GM19324 (cell line): ENCODE measurements around the gene FIBCD1.
"Not testable (repeated sequence)": the region's sequence is repeated elsewhere in the genome, so short reads cannot be mapped to it uniquely, and the experiment has no call there.

Experiments used
- ATAC-seq: cut with Tn5 transposase; IDR thresholded peaks from one replicate; pipeline ENCODE4 v1.9.1; 2021; ENCODE audit warnings: mild to moderate bottlenecking, moderate library complexity; ENCODE audit not compliant: unreplicated experiment, low FRiP score

The FIBCD1 gene

DNA sequence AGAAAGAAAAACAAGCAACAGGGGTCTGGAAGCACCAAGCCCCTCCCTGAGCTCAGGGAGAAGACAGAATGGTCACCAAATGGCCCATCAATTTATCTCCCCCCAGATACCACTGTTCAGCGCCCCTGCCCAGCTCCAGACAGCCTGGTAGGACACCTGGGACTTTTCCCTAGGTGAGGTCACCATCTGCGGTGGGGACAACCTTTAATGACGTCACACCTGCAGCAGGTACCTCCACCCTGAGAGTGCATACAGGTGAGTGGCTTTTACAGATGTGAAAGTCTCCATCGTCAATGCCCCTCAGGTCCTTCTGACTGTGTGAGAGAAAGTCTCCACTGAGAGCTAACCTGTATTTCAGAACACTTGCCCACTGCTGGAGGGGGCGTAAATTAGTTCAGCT lies 35.6 kb upstream of the FIBCD1 start:
- no peak for ATAC-seq

GRCh38 chr9:130973686-130974281 lies 34.7 kb upstream of the FIBCD1 start:
- no peak for ATAC-seq

GRCh38 chr9:130972957-130973685 lies 34.1 kb upstream of the FIBCD1 start:
- ATAC-seq = no peak

DNA sequence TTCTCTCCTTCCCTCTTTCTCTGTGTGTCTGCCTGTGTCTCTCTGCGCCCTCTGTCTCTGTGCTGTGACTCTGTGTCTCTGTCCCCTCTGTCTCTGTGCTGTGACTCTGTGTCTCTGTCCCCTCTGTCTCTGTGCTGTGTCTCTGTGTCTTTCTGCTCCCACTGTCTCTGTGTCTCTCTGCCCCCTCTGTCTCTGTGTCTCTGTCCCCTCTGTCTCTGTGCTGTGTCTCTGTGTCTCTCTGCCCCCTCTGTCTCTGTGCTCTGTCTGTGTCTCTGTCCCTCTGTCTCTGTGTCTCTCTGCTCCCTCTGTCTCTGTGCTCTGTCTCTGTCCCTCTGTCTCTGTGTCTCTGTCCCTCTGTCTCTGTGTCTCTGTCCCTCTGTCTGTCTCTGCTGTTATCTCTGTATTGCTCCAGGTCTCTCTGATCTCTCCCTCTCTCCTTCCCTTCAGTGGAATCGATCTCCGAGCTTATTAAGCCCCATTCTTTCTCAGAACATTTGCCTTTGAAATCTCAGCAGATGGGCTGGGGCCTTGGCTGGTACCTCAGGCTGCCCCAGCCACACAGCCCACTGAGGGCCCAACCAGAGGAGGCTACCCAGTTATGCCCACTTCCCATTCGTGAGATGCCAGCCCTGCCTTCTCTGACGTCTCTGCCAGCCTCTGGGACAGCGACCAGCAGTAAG lies 33.4 kb upstream of the FIBCD1 start:
- ATAC-seq = no peak

DNA sequence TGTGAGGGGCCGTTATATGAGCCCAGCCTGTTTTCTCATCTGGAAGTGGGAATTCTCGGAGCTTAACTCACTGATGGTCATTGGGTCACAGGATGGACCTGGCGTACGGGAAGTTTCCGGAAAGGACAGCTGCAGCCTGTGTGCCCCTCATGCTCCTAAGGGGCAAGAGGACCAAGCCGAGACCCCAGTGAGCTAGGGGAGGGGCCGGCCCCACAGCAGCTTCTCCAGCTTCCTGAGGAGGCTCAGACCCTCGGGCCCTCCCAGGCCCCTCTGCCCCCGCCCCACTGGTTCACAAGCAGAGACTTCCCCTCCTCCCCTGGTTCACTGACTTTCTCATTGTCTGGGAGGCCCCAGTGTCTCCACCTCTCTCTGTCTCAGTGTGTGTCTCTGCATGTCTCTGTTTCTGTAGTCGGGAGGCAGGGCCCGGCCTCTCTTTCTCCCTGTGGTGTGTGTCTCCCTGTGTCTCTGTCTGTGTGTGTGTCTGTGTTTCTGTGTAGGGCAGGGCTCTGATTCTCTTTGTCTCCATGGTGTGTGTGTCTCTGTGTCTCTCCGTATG lies 32.3 kb upstream of the FIBCD1 start:
- ATAC-seq = no peak

GRCh38 chr9:130970855-130971254 lies 31.8 kb upstream of the FIBCD1 start:
- no peak for ATAC-seq

DNA sequence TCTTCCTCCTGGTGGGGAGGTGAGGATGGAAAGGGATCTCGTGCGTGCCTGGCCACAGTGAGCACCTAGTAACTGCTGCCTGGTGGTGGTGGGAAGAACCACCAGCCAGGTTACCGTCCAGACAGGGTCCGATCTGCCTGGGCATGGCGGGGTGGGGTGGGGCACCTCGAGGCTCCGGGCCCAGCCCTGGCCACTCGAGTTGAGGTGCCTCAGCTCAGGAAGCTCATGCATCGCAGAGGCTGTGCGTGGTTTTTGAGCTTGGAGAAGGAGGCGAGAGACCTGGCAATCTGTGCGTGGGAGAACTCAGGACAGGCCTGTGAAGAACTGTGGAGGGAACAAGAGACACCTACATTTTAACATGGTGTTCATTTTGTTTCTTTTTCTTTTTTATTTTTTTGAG lies 31.0 kb upstream of the FIBCD1 start:
- ATAC-seq = no peak

DNA sequence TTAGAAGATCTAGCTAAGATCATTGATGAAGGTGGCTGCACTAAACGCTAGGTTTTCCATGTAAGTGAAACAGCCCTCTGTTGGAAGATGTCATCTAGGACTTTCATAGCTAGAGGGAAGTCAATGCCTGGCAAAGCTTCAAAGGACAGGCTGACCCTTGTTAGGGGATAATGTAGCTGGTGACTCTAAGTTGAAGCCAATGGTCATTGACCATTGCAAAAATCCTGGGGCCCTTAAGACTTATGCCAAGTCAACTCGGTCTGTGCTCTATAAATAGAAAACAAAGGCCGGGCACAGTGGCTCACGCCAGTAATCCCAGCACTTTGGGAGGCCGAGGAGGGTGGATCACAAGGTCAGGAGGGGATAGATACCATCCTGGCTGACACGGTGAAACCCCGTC lies 26.6 kb upstream of the FIBCD1 start:
- no peak for ATAC-seq

DNA sequence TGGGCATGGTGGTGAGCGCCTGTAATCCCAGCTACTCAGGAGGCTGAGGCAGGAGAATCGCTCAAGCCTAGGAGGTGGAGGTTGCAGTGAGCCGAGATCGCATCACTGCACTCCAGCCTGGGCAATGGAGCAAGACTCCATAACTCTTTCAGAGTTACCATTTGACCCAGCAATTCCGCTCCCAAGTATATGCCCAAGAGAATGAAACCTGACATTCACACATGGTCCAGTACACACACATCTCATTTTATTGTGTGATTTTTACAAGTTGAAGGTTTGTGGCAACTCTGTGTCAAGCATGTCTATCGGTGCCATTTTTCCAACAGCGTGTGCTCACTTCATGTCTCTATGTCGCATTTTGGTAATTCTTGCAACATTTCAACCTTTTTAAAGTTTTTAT lies 24.9 kb upstream of the FIBCD1 start:
- no peak for ATAC-seq

- no peak for ATAC-seq
These were observed 24.4 kb upstream of the FIBCD1 start for GRCh38 chr9:130963337-130963908.

DNA sequence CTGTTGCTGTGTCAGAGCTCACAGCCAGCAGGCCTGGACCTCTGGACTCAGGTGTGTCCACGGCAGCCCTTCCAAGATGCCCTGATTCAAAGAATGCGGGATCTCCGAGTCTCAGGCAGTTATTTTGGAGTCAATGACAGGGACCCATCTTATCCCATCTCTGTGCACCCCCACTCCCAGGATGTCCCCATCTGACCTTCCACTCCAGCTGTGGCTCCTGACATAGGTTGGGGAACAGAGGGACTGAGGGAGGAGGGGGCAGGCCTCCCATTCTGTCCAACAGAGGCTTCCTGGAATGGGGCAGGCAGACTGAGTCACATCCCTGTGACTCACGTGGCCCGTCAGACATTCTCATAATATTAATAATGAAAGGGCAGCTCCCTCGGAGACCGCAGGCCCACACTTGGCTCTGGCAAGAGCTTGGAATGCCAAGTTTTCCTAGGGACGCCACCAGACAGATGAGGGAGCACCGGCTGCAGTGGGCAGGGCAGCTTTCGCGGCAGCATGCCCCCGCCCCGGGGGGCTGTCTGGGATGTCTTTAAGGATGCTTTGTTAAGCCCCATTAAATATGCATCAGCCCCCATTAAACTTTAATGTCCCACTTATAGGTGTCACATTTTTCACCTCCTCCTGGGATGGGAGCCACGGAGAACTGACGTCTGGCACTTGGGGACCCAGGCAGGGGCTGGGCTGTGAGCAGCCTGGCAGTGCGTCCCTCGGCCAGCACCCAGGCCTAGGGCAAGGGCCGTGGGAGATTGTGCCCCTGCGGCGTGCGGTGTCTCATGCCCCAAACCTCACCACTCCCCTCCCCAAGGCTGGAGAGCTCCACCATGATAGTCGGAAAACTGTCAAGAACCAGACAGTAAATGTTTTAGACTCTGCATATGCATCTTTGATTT lies 23.6 kb upstream of the FIBCD1 start:
- no peak for ATAC-seq

DNA sequence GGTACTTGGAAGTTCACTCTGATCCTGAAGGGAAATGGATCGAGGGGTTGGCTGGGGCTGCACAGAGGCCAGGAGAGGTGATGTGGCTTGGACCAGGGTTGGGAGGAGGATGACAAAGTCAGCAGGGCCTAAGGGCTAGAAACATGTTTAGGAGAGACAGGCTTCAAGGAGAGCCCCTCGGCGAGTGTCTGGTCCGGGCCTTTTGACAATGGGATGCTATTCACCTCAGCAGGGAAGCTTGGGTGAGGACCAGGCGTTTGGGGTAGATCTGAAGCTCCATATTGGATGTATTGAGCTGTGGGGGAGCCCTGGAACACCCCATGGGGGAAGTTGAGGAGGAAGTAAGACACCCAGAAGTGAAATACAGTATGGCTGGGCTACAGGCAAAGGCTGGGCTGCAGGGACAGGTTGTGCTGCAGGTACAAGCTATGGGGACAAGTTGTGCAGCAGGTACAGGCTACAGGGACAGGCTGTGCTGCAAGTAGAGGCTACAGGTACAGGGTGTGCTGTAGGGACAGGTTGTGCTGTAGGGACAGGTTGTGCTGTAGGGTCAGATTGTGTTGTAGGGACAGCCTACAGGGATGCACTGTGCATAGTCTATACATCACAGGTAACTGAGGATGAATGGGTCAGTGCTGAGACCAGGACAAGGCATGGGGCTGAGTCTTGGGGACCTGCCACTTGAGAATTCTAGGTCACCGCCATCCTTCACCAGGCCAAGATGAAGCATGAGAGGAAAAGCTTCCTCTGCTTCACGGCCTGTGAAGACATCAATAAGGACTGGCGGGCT lies 22.7 kb upstream of the FIBCD1 start:
- ATAC-seq = no peak

DNA sequence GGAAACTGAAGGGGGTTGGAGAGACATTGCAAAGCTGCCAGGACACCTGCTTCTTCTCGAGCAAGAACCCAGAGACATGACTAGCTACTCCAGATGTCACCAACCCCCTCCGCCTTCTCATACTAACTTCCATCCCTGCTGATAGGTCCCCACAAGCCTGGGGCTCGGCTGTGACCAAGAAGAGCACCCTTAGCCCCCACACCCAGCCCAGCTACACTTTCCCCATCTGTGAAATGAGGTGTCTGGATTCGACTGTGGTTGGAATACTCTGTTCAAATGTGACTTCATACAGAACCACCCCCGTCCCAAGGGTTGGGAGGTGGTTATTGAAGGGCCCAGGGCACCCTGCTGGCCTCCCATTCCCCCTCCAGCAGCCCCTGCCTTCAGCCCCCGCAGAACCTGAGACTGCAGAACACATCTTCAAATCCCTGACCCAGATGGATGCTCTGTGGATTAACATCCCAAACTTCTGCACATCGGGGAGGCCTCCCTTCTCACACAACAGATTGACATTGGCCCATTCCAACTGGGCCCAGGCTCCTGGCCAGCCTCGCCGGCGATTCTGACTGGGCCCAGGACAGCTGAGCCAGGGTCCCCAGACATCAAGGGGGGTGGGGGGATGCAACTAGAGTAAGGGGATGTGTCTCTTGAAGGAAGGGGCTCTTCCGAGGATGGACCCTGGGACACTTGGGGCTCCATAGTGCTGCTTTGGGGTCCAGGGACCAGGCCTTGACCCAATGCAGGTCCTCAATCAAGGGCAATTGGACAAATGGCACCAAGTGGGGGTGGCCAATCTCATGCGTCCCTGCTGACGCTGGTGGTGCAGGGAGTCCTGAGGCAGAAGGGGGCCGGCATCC lies 21.7 kb upstream of the FIBCD1 start:
- no peak for ATAC-seq

GRCh38 chr9:130959809-130960334 lies 20.8 kb upstream of the FIBCD1 start:
- ATAC-seq = no peak

DNA sequence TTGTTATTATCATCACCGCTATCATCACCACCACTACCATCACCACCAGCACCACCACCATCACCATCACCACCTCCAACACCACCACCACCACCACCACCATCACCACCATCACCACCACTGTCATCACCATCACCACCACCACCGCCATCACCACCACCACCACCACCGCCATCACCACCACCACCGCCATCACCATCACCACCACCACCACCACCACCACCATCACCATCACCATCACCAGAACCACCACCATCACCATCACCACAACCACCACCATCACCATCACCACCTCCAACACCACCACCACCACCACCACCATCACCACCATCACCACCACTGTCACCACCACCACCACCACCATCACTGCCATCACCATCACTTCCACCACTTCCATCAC lies 19.5 kb upstream of the FIBCD1 start:
- ATAC-seq = not testable (repeated sequence)

DNA sequence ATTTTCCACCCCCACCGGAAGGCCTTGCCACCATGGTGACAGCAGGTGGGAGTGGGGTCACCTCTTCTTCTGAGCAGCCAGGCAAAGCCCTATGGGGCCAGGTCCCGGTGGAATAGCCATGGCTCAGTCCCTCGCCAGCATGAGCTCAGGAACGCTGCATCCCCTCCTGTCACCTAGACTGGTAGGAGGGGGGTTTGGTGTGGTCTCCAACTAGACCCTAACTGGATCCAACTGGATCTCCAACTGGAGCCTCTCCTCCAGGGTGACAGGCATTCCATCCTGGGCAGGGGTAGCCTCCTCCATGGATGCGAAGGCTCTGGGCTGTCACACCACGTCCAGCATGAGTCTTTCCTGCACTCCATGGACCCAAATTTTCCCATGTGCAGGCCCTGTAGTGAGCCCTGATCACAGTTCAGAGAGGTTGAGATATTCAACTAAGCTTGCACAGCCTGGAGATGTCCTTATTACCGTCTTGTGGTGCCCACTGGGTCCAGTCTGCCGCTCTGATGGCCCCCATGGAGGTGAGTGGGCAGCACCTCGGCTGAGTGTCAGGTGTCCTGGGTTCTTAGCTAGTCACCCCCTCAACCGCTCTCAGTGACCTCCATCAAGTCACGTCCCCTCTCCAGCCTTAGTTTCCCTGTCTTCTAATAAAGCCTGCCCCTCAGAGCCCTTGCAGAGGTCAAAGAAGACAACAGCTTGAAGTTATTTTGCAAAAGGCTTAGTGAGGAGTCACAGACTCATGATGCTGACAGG lies 18.6 kb upstream of the FIBCD1 start:
- ATAC-seq = no peak

DNA sequence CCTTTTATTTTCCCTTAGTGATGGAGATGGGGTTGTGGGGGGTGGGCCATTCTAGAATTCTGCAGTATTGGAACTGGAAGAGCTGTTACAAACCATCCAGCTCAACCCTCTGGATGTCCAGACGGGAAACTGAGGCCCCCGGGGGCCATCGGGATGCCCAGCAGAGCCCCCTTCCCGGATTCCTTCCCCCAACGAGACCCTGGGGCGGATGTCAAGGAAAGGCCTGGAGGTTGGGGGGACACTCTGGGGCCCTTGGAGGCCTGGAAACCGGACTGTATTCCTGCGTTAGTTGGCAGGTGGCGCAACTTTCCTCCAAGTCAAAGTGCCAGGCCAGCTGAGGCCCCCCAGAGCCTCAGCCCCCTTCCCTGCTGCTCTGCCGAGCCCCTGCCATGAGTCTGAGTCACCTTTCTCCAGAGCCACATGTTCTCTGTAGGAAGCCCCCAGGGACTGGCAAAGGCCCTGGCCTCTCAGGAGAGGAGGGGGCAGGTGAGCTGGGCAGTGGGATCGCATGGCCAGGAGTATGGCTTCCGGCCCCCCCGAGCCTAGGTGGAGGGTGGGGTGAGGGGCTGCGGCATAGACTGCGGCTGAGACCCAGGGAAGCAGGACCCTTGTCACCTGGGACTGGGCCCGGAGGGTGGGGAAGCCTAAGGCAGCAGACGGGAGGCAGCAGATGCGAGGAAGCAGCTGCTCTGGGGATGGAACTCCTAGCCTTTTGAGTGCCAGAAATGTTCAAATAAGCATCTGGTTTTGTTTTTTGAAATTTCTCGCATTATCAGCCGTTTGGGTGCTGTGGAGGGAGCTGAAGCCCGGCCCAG lies 17.8 kb upstream of the FIBCD1 start:
- no peak for ATAC-seq
